Esophagus muscularis mucosa (tissue), 4 donors: Measurements from ENCODE around the gene LRRTM4.

ENCODE experiments used
- EP300 ChIP-seq: sonication (generic); formaldehyde crosslinking; IDR thresholded peaks from one replicate; pipeline ENCODE4 v1.6.1; 2017; ENCODE audit warnings: antibody characterized with exemption
- POLR2A ChIP-seq: fragments of 450-650 bp; IDR thresholded peaks from one replicate; pipeline ENCODE4 v1.6.1; 2017; ENCODE audit warnings: antibody characterized with exemption, moderate library complexity, mild to moderate bottlenecking, low read depth
- TF ChIP-seq, protein P1 (sequence below), 3 experiments: fragments of 200-600 bp in 2 of 3; fragments of 450-650 bp in 1 of 3; sonication (generic) in 2 of 3; IDR thresholded peaks; one replicate each; pipeline ENCODE4 v1.5.1; 2017 to 2019; ENCODE audit warnings: antibody characterized with exemption in 3 of 3, mild to moderate bottlenecking in 2 of 3, moderate library complexity in 1 of 3

DNA sequence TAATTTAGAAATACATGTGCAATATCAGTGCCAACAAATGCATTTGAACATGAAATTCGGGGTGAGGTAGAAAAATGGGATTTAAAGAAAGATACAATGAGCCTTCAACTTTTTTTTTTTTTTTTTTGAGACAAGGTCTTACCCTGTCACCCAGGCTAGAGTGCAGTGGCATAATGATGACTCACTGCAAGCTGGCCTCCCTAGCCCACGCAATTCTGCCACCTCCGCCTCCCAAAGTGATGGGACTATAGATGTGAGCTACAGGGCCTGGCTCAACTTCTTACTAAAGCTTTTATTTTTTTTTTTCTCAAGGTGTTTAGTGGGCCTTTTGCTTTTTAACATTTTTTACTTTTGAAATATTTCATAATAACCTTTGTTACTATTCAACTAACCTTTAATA, 365.6 kb downstream of the LRRTM4 start:
- TF ChIP-seq, protein P1, sequence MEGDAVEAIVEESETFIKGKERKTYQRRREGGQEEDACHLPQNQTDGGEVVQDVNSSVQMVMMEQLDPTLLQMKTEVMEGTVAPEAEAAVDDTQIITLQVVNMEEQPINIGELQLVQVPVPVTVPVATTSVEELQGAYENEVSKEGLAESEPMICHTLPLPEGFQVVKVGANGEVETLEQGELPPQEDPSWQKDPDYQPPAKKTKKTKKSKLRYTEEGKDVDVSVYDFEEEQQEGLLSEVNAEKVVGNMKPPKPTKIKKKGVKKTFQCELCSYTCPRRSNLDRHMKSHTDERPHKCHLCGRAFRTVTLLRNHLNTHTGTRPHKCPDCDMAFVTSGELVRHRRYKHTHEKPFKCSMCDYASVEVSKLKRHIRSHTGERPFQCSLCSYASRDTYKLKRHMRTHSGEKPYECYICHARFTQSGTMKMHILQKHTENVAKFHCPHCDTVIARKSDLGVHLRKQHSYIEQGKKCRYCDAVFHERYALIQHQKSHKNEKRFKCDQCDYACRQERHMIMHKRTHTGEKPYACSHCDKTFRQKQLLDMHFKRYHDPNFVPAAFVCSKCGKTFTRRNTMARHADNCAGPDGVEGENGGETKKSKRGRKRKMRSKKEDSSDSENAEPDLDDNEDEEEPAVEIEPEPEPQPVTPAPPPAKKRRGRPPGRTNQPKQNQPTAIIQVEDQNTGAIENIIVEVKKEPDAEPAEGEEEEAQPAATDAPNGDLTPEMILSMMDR (IDR thresholded peaks at IDR 0.05): no peak
- no peak for TF ChIP-seq POLR2A
- no peak for TF ChIP-seq EP300
